ENCODE results near the gene KRTAP13-4.

Gene KRTAP13-4, protein sequence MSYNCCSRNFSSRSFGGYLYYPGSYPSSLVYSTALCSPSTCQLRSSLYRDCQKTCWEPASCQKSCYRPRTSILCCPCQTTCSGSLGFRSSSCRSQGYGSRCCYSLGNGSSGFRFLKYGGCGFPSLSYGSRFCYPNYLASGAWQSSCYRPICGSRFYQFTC

GRCh38 chr21:30430170-30430655 is at the start of gene KRTAP13-4:
KRTAP13-4 (plus strand) TSS chr21:30430220; CDS start chr21:30430276, 56 bp downstream.
- DNase-seq, result no peak

GRCh38 chr21:30382201-30382600 is 47.8 kb upstream of the KRTAP13-4 start:
- no peak for DNase-seq

DNA sequence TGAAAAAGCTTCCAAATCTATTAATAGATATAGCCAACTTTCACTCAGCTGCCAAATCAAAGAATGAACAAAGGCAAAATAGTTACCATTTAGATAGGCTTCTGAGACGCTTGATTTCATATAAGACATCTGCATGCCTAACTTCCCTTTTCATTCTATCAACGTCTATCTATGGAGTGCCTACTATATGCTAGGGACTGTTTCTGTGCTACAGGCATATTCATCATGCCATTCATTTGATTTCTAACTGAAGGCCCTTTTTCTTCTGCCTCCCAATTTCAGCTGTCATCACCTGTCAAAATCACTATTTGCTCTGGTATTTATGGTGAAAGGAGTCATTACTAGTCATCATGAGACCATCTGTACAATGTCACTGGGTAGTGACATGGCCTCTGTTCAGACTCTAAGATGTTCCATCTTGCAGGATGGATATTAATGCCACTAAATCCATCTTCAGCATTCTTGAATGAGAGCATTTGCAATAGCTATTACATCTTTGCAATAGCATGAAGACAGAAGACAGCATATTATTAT is 38.5 kb upstream of the KRTAP13-4 start:
- DNase-seq, result no peak

DNA sequence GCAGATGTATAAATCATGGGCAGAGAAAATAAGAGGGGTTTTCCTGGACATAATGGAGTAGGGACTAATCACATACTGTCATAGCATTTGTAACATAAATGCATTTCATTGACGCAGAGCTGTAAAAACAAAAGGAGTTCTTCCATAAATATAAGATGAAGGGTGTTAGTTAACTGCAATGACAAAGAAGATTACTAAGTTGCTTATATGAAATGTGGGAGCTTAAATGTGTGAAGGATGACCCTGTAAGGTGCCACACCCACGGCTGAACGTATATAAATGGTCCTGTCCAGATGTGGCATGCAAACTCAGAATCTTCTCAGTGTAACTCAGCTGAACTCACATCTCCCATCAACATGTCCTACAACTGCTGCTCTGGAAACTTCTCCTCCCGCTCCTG is 34.3 kb upstream of the KRTAP13-4 start, which contains the start of gene KRTAP13-1:
Gene KRTAP13-1, plus strand, starts transcription at position 301 of the 400 bp plus-strand sequence. Its CDS starts 56 bp downstream, at position 357.
- DNase-seq, result no peak

DNA sequence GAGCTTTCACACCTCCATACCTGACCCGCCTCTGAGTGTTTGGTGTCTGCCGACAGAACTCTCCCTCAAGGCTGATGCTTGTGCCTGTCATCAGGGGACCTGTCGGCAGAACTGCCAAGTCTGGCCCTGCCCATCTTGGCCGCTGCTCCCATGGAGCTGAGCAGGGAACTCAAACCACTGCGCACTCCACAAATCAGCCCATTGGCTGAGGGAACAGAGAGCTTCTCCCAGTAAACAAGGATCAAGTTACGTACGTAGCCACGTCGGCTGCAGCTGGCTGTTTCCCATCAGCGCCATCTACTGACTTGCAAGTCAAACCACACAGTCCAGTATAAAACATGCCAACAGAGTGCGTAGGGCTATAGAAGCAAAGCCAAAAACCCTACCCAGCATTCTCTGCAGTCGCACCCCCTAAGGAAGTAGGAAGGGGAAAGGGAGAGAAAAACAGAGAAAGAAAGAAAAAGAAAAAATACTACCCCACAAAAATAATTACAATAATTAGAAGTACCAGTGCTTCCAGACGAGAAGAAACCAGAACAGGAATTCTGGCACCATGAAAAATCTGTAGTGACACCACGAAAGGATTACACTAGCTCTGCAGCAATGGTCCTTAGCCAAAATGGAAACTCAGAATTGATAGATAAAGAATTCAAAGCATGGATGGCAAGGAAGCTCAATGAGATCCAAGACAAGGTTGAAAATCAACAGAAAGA is 21.1 kb upstream of the KRTAP13-4 start:
- DNase-seq, result no peak

DNA sequence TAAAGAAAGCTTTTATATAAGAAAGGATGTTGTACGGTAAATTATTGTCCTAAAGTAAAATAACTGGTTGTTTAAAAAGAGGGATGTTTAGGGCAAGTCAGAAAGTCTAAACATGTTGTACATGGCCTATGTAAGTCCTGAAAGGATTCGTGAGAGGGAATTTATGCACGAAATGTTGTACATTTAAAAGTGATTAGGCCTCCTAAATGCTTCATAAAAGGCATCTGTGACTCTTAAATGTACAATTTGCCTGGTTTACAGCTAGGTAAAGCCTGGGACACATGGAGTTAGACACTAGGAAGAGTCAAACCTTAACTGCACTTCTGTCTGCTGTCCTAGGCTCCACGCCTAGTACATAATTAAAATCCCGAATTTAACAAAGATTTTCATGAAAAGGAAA is 14.0 kb upstream of the KRTAP13-4 start:
- no peak for DNase-seq

DNA sequence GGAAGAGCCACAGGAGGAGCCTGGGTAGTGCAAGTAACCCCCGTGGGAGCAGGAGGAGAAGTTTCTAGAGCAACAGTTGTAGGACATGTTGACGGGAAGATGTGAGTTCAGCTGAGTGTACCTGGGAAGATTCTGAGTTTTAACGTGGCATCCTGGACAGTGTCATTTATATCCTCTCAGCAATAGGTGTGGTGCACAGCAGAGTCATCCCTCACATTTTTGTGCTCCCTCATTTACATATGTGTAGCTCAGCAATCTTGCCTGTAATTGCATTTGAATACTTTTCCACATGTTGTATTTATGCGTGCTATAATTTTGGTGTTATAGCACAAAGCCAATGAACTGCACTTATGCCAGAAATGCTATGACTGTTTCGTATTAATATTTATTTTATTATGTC is 4.2 kb upstream of the KRTAP13-4 start, which contains the start of gene KRTAP13-3:
Gene KRTAP13-3, minus strand, starts transcription at position 101 of the 400 bp plus-strand sequence. Its CDS starts 14 bp downstream, at position 87.
- no peak for DNase-seq

DNA sequence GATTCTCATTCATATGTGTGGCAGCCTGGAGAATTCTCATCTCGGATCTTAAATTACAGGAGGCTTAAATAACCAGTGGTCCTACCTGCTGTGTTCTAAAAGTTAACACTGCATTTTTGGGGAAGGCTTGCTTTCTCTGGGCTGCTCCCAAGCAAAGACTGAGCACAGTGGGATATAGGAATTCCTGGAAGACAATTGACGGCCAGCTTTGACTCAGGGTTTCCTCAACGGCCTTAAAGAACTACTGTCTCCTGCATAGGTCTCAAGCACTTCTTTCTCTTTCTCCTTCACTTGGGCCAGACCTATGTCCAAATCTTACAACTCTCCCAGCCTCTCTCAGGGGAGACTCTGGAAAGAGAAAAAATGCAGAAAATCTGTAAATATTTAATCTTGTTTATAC is 3.3 kb upstream of the KRTAP13-4 start:
- no peak for DNase-seq

DNA sequence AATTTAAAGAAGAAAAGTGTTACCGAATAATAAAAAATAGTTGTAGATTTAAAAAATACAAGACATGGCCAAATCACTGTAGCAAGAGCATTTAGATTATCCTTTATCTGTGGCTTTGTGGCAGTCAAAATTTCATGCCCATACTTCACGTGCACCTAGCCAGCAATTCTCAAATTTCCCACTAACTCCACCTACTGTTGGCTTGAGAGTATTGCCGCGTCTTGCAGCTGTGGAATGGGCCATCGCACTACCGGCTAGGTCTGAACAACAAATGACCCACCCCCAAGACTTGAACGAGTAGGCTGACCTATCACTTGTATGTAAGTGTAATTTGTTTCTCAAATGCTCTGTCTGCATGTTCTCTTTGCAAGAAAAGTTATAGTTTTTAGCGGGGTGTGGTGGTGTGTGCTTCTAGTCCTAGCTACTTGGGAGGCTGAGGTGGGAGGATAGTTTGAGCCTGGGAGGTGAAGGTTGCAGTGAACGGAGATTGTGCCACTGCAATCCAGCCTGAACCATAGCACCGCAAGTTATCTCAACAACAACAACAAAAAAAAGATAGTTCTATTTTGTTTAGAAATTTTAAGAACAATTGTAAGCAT is 4.1 kb downstream of the KRTAP13-4 start:
- no peak for DNase-seq

- no peak for DNase-seq
These were observed 7.1 kb downstream of the KRTAP13-4 start for GRCh38 chr21:30437010-30437565.

DNA sequence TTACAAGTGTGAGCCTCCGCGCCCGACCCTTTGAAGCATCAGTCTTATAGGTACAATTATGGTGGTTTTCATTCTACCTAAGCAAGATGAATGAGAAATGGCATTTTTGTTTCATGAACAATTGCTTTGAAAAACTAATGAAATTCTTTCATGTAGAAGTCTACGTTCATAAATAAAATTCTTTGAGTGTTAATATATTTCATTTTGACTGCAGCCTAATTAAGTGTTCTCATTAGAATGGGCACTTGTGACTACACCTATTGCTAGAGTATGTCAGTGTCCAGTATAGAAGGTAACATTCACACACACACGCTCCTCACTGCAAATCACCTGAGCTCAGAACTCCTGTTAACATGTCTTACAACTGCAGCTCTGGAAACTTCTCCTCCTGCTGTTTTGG is 10.0 kb downstream of the KRTAP13-4 start, which contains the start of gene KRTAP15-1:
Gene KRTAP15-1, plus strand, starts transcription at position 301 of the 400 bp plus-strand sequence. Its CDS starts 53 bp downstream, at position 354.
- DNase-seq, result no peak

DNA sequence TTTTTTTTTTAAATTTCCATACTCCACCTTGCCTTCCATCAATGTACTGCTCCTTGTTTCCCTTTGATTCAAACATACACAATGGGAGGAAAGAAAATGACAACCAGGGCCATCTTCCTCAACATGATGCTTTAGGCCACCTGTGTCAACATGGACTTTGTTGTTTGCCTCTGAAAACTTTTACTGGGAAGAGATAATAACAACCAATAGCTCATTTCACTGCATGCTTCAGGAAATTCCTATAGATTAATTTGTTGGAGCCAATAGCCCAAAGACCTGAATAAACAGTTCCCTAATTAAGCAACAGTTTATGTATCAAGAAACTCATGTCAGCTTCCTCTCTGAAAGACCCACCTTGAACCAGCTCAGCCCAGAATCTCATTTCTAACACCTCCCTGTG is 13.2 kb downstream of the KRTAP13-4 start:
- DNase-seq, result no peak

- no peak for DNase-seq
These were observed 14.2 kb downstream of the KRTAP13-4 start for GRCh38 chr21:30444204-30444603.

GRCh38 chr21:30447056-30447455 is 17.0 kb downstream of the KRTAP13-4 start:
- DNase-seq, result no peak

DNA sequence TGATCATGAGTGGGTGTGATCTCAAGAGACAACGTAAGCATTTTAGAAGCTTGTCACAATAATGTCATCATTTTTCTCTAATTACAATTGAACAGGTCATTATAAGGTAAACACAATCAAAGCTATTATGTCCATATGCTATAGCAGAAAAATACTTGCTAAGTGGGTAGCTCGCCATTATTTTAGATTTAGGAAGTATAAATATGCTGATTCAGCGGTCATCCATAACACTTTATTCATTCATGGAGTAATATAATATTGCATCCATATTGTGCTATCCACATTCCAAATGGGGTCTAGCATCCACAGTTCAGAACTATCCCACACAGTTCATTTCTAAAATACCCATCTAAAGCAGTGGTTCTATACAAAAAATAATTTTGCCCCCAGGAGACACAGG is 18.5 kb downstream of the KRTAP13-4 start:
- DNase-seq, result no peak

DNA sequence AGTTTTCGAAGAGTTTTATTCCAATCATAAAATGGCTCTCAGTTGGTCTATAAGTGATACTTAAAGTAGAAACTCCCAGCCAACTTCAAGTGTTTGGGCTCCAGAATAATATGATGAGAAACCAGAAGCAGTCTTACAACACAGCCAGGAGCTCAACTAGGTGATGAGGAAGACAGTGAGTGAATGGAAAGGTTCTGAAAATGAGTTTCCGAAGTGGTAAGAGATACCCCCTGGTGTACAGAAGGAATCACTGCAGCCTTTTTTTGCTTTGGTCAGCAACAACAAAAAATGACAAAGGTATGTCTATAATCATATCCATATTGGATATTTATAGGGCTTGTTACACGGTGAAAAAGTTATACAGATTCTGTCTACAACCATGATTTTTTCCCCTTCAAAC is 33.7 kb downstream of the KRTAP13-4 start:
- no peak for DNase-seq

DNA sequence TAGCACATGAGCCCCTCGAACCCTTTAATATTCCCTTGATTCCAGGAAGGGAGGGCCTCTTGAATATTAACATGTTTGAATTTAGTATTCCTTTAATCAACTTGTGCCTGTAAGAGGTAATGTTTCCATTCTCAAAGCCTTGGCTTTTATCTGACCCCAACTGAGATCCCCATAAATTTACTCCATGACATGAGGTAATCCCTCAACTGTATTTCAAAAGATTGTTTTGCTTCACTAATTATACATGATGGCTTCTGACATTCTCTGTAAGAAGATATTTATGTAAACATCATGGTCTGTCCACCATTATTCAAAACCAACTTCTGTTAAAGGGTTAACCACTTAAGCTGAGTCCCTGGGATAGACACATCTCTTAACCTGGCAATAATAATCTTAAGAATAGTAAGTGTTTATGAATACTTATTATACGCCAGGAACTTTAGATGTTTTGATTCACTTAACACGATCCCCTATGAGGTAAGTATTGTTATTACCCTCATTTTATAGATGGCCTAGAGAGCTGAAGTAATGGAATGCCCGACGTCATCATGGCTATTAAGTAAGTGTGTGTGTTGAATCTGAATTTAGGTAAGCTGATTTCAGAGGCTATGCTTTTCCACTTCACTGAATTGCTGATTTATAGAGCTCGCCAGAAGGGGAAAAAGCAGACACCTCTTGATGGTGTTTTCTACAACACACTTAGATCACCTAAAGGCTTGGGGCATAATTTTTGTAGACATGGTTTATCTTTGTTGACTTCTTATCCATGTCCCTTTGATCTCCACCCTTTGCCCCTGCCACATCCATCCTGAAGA is 39.1 kb downstream of the KRTAP13-4 start:
- no peak for DNase-seq

GRCh38 chr21:30478004-30478403 is 48.0 kb downstream of the KRTAP13-4 start:
- DNase-seq, result no peak

DNA sequence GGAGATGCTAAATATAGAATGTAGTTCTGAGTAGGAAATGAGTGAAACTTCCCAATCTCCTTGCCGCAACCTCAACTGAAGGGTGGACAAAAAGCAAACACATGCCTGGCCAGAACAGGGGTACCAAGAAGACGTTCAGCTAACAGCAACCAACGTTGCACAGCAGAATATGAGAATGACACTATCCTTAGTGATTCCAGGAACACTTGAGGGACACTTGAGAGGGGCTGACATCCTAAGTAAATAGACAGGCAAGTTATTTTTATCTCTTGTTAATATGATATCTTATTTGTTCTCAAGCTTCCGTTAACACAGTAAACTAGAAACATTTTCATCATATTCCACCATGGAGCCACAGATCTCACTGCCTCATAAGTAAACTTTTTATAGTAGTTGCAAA is 49.2 kb downstream of the KRTAP13-4 start:
- no peak for DNase-seq

GRCh38 chr21:30480145-30480544 is 50.1 kb downstream of the KRTAP13-4 start, which contains the start of gene KRTAP19-1:
KRTAP19-1 (minus strand) TSS chr21:30480367; CDS start chr21:30480317, 50 bp downstream.
- no peak for DNase-seq

Measured in activated CD4-positive, alpha-beta T cell treated with anti-CD3 and anti-CD28 coated beads for 1 hour (primary cell).